ENCODE measurements around the gene GJB1.
A peak's percentile ranks its signal among the peaks of the same experiment; 100 is the strongest.

- TF ChIP-seq CTCF (IDR thresholded peaks at IDR 0.05; ENCODE audit: poor library complexity, severe bottlenecking) (no peak), POLR2AphosphoS5 (IDR thresholded peaks at IDR 0.05) (peak; percentile 62), MXI1 (conservative IDR thresholded peaks at IDR 0.05; ENCODE audit: poor library complexity, severe bottlenecking) (peak; percentile 22)
Measured at GRCh38 chrX:71254092-71254963, 31.3 kb downstream of the GJB1 start, which contains the start of gene ZMYM3.
